Smooth muscle cell (in vitro differentiated cells): ENCODE data around the gene UBE2D4. TPM values are rescaled to one million over a fixed set of nuclear protein-coding genes. Genes with fewer than 3 reads are reported as not detected.

Experiments used
- polyA plus RNA-seq: library from polyadenylated mRNA; unstranded; fragments of >200 nt; fragmentation: Nextera tagmentation; extraction: Ambion mirVana; gene quantifications from 2 replicates; pipeline ENCODE4 v1.2.1, GENCODE V29; 2016
- total RNA-seq: library from RNA; depleted of rRNA; stranded (reverse); fragments of >200 nt; gene quantifications from 2 replicates; pipeline ENCODE4 v1.2.3, GENCODE V29; 2014

The UBE2D4 gene
- total and polyA plus RNA-seq, 2 experiments from 2014 or later, result 4.6 to 8.6 TPM

Other genes with a start within 250 kb of the UBE2D4 start
- gene COA1, start 196.9 kb upstream of the UBE2D4 start, total RNA-seq, result 63.1 and 77.5 TPM in 2 replicates
- 61.0 and 67.5 TPM in 2 replicates for gene COA1, start 196.9 kb upstream of the UBE2D4 start, polyA plus RNA-seq
- 24.6 and 30.6 TPM in 2 replicates for gene BLVRA, start 167.8 kb upstream of the UBE2D4 start, total RNA-seq
- gene BLVRA, start 167.8 kb upstream of the UBE2D4 start, polyA plus RNA-seq, result 54.8 and 65.4 TPM in 2 replicates
- 84.1 and 87.7 TPM in 2 replicates for gene MRPS24, start 56.9 kb upstream of the UBE2D4 start, total RNA-seq
- 164 and 183 TPM in 2 replicates for gene MRPS24, start 56.9 kb upstream of the UBE2D4 start, polyA plus RNA-seq
- 24.8 and 34.4 TPM in 2 replicates for gene URGCP, start 19.8 kb upstream of the UBE2D4 start, total RNA-seq
- 20.4 and 23.8 TPM in 2 replicates for gene URGCP, start 19.8 kb upstream of the UBE2D4 start, polyA plus RNA-seq
- not detected in 2 replicates for gene SPDYE1, start 71.5 kb downstream of the UBE2D4 start, total RNA-seq
- gene SPDYE1, start 71.5 kb downstream of the UBE2D4 start, polyA plus RNA-seq, result 0.15 and 0.74 TPM in 2 replicates
- 47.8 and 55.1 TPM in 2 replicates for gene DBNL, start 118.3 kb downstream of the UBE2D4 start, total RNA-seq
- gene DBNL, start 118.3 kb downstream of the UBE2D4 start, polyA plus RNA-seq, result 94.5 and 98.4 TPM in 2 replicates
- 0.54 TPM in 1 of 2 replicates, not detected in the other for gene PGAM2, start 139.1 kb downstream of the UBE2D4 start, total RNA-seq
- not detected in 2 replicates for gene PGAM2, start 139.1 kb downstream of the UBE2D4 start, polyA plus RNA-seq
- gene POLM, start 156.1 kb downstream of the UBE2D4 start, total RNA-seq, result 4.9 and 5.2 TPM in 2 replicates
- 9.9 and 10.2 TPM in 2 replicates for gene POLM, start 156.1 kb downstream of the UBE2D4 start, polyA plus RNA-seq
- gene AEBP1, start 177.9 kb downstream of the UBE2D4 start, total RNA-seq, result 36.6 and 39.7 TPM in 2 replicates
- gene AEBP1, start 177.9 kb downstream of the UBE2D4 start, polyA plus RNA-seq, result 141 and 163 TPM in 2 replicates
- gene POLD2, start 197.1 kb downstream of the UBE2D4 start, total RNA-seq, result 45.5 and 49.1 TPM in 2 replicates
- gene POLD2, start 197.1 kb downstream of the UBE2D4 start, polyA plus RNA-seq, result 133 and 151 TPM in 2 replicates
- 39.0 and 95.1 TPM in 2 replicates for gene MYL7, start 214.9 kb downstream of the UBE2D4 start, total RNA-seq
- 35.8 and 77.7 TPM in 2 replicates for gene MYL7, start 214.9 kb downstream of the UBE2D4 start, polyA plus RNA-seq